Cortex of kidney (tissue), 1 donor: ENCODE data around the gene TMUB2.
"Not testable (repeated sequence)": the region's sequence is repeated elsewhere in the genome, so short reads cannot be mapped to it uniquely, and the experiment has no call there.

ENCODE experiments used
- DNase-seq: peaks from one replicate; lab custom pipeline; 2025; lab: John Stamatoyannopoulos, UW

Gene TMUB2

DNA sequence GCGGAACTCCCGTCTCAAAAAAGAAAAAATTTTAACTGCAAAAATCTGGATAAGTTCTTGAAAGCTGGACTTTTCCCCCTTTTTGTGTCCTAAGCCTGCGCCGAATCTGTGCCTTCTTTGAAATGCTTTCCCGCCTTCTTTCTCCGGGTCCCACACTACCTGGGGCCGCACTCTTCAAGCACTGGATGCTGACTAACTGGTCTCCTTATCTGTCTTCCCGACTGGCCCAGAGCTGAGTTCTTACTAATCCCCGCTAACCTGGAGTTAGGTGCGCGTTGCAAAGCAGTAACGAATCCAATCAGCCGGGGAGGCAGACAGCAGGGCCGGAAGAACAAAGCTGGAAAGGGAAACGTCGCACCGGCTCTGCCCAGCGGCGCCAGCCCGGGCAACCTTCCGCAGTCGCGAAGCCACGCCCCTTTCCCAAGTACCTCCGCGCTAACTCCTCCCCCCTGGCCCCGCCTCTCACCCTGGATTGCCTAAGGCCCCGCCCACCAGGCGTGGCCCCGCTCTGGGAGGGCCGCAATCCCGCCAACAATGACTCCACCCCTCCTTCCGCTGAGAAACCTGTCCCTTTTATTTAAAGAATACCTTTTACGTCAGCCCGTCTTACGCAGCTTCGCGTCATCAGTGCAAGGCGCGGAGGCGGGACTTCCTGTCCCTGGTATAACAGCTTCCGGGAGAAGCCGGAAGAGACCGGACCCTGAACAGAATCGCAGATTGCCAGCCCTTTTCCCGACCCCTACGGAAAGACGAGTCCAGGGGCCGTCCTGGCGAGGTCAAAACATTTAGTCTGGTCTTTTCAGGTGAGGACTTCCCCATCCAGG is at the start of gene TMUB2:
Gene TMUB2 (plus strand): TSS at position 666 of the 824 bp plus-strand sequence. CDS start 737 bp downstream, outside the sequence.
- no peak for DNase-seq

DNA sequence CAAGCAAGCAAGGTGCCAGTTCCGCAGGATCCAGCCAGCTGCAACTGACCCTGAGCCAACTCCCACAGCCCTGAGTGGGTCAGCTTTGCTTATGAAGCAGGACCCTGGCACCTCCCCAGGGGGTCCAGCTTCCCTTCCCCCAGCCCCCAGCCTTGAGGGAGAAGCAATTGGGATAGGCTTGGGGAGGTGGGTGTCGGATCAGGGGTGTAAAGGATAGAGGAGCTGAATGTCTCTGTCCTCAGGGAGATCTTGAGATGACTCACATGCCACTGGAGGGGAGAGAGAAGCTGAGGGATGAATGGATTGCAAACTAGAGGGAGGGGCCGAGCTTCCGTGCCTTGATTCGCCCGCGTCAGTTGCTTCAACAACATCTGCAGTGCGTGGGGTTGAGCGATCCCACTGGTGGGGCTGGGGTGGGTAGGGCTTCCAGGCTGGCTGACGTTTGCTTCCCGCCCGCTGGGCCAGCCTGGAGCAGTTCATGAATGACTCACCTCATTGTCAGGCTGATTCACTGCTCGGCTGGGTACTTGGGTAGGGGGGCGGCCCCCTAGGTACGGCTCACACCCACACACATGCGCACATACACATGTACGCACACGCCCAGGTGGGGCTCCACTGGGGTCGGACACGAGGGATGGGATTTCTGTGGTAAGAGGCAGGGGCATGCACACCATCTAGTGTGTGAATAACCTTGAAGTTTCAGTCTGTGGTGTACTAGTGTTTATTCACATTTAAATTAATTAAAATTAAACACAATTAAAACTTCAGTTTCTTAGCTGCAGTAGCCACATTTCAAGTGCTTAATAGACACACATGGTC is 48.7 kb upstream of the TMUB2 start:
- DNase-seq = no peak

DNA sequence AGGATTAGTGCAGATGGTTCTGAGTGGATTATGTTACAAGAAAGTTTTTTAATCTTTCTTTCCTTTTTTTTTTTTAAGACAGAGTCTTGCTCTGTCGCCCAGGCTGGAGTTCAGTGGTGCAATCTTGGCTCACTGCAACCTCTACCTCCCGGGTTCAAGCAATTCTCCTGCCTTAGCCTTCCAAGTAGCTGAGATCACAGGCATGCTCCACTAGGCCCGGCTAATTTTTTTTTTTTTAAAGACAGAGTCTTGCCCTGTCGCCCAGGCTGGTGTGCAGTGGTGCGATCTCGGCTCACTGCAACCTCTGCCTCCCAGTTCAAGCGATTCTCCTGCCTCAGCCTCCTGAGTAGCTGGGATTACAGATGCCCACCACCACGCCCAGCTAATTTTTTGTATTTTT is 42.9 kb upstream of the TMUB2 start:
- DNase-seq = not testable (repeated sequence)

DNA sequence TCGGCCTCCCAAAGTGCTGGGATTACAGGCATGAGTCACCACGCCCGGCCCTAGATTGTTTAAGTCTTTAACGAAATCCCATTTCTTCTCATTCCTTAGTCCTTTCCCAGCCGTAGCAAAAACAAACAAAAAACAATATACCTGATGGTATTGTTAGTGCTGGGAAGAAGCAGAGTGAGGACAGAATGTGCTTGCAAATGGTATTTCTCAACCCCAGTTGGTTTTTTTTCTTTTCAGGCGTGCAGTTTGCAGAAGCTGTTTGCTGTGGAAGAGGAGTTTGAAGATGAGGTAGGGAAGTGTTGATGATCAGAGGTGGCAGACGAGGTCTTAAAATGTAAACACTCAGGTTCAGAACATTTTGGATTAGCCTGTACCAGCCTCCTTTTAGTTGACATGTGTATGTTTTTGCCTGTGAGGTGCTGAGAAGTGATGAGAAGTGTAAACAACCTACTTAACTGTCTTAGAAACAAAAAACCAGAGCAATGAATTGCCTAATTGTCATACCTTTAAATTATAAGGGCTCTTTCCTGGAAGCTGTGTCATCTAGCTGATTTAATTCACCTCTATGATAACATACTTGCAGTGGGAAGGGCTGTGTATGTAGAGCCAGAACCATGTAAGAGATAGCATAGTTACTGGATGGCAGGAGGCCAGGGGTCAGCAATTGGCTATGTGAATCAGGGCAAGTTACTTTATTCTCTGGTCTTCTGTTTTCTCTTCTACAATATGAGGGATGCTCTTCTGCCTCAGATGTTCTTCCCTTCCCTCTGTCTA is 41.6 kb upstream of the TMUB2 start:
- DNase-seq = no peak

DNA sequence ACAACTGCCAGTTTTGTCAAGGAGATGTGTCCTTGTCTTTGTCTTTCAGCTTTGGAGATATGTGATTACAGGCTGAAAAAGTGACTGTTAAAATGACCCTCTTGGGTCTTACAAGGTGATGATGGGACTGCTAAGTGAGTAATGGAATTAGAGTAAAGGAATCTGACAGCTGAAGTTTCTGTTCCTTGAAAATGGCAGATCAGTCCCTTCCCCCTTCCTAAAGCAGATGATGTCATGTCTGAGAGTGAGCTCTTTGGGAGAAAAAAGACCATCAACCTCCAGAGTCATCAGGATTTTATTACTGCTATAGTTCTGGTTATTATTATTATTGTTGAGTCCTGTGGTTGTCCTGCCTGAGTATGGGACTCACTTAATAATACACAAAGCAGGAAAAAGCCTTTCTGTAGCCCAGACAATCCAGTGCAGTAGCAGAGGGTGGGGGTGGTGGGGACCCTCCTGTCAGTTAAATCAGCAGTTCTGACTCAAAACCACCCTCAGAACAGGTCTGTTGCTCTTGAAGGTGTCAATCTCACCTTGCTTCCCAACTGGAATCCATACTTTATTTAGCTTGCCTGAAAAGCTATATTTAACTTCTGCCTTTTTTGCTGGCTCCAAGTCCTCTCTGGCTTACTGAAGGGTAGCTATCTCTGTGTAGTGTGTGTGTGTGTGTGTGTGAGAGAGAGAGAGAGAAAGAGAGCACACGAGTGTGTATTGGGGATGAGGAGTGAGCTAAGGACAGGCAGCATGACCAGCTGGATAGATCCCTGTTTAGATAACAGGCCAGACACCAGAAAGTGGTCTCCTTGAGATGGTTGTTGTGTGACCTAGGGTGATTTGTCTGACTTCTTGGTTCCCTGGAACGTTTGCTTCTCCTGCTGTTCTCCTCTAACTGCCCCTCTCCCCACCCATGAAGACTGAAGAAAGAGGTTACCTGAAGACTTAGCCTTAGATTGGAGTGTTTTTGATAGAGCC is 40.1 kb upstream of the TMUB2 start:
- no peak for DNase-seq

DNA sequence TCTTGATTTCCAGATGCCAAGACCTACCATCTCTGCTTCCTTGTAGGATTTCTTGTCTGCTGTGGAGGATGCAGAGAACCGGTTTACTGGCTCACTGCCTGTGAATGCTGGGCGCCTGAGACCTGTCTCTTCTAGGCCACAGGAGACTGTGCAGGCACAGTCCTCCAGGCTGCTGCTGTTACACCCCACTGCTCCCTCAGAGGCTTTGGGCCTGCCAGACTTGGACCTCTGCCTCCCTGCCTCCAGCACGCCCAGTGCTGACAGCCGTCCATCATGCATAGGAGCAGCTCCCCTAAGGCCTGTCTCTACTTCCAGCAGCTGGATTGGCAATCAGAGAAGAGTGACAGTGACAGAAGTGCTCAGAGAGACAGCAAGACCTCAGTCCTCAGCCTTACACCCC is 39.0 kb upstream of the TMUB2 start:
- no peak for DNase-seq

DNA sequence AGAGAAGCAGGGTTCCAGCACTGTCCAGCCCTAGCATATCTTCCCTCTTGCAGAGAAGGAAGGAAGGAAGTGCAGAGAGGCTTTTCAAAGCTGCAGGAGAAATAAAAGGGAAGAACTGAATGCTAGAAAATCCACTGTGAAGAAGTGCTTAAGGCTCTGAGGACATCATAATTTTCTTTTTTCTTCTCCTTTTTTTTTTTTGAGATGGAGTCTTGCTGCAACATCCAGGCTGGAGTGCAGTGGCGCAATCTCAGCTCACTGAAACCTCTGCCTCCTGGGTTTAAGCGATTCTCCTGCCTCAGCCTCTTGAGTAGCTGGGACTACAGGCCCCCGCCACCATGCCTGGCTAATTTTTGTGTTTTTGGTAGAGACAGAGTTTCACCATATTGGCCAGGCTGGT is 37.7 kb upstream of the TMUB2 start:
- DNase-seq = not testable (repeated sequence)

DNA sequence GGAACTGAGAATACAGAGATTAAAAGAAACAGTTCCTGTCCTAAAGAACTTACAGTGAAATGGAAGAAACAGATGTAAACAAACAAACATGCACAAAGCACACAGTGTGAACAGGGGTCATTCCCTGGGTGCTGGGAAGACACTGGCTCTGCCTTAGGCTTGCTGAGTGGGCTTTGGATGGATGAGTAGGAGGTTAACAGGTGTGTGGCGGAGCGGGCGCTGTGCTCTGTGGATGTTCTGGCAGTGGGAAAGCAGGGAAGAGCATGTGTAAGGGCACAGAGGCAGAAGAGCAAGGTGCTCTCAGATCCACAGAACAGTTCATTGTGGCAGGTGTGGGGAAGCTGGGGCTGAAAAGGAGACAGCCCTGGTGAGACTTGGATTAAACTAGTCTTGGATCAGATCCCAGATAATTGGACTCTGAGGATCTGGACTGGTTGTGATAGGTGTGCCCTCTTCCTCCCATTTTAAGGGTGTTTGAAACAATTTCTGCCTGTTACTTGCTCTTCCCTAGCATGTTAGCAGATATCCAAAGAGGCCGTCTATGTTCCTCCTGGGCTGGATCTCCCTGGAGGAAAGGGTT is 36.9 kb upstream of the TMUB2 start:
- no peak for DNase-seq

DNA sequence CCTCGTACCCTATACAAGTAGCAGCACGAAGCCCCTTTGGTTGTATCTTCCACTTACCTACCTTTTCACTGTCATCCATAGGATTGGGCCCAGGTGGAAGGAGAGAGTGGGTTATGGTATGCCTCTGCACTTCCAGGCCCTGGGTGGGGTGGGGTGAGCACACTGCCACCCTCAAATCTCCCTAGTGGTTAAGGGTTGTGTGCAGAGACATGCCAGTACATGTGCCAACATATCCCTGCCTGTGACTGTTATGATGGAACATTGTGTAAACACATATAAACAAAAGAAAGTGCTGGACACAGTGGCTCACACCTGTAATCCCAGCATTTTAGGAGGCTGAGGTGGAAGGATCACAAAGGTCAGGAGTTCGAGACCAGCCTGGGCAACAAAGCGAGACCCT is 33.9 kb upstream of the TMUB2 start:
- DNase-seq = no peak

DNA sequence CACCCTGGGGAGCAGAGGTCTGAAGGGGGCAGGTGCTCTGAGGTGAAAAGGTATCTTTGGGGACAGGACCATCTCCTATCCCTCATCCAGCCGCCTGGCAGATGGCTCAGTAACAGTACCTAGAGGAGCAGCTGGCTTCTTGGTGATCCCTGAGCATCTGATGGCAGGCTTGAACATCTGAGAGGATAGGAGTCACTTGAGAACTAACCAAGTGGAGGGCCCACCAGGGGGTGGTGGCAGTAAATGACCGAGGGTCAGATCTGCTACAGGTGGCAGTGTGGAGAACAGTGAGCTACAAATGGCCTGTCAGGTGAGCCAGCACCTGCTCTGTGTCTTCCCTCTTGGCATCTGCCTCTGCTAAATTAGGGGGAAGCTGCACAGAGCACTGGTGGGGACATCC is 31.3 kb upstream of the TMUB2 start:
- no peak for DNase-seq

DNA sequence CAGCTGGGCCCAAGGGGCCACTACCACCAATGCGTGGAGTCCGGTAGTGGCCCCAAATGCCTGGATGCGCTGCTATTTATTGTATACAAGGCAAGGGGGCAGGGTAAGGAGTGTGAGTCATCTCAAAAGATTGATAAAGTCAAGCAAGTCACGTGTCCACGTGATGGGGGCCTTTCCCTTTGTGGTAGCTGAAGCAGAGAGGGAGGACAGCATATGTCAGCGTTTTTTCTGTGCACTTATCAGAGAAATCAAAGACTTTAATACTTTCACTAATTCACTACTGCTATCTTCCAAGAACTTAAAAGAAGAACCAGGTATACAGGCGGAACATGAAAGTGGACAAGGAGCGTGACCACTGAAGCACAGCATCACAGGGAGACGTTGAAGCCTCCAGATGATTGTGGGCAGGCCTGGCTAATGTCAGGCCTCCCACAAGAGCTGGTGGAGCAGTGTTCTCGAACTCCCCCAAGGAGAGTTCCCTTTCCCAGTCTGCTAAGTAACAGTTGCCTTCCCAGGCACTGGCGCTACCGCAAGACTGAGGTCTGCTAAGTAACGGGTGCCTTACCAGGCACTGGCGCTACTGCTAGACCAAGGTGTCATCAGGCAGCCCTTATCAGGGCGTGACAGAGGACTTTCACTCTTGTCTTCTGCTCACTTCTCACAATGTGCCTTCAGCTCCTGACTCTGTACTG is 27.1 kb upstream of the TMUB2 start:
- DNase-seq = no peak

DNA sequence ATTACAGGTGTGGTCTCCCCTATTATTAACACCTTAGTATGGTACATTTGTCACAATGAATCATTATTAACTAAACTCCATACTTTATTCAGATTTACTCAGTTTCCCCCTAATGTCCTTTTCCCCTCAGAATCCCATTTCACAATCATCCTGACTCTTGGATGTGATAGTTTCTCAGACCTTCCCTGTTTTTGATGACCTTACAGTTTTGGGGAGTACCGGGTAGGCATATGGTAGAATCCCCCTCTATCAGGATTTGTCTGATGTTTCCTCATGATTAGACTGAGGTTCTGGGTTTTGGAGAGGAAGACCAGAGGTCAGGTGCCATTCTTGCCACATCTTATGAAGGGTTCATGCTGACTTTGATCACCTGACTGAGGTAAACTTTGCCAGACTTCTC is 22.3 kb upstream of the TMUB2 start:
- no peak for DNase-seq

DNA sequence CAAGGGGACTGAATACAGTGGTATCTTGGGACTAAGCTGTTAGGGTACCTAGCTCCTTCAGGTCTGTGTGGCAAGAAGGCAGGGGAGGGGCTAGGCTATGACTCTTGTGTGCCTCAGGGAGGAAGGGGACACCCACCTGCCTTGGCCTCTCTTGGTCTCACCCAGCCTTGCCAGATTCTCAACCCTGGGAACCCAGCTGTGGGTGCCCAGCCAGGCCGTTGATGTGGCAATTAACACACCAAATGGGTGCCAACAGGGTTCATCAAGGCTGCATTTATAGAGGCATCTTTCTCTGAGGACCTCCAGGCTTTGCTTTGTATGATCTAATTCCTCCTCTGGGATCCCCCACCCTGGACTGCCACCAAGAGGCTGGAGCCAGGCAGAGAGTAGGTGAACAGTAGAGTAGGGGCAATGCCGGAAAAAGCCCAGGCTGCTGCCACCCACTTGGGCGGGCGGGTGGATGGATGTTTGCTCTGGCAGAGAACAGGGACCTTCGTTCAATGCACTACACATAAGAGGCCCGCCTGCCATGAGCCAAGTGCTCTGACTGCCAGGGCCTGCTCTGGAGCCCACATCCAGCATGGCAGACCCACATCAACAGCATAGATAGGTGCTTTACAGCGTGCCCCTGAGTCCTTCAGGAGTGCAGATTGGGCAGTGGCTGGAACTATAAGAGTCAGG is 19.5 kb upstream of the TMUB2 start:
- no peak for DNase-seq

DNA sequence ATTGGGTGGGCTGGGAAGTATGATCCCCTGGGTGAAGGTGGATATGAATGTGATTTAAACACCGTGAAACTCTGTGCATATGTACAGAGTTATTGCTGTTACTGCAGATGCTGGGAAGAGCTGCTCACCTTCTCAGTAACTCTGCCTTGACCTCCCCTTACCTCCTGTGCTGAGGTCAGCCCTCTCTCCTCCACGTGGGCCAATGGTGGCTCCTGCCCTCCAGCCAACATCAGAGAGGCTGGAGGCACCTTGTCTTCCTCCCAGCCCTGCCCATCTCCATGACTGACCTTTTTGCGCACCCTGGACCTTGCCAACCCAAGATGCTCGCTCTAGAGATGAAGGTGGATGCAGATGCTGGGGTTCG is 16.7 kb upstream of the TMUB2 start:
- DNase-seq = no peak

DNA sequence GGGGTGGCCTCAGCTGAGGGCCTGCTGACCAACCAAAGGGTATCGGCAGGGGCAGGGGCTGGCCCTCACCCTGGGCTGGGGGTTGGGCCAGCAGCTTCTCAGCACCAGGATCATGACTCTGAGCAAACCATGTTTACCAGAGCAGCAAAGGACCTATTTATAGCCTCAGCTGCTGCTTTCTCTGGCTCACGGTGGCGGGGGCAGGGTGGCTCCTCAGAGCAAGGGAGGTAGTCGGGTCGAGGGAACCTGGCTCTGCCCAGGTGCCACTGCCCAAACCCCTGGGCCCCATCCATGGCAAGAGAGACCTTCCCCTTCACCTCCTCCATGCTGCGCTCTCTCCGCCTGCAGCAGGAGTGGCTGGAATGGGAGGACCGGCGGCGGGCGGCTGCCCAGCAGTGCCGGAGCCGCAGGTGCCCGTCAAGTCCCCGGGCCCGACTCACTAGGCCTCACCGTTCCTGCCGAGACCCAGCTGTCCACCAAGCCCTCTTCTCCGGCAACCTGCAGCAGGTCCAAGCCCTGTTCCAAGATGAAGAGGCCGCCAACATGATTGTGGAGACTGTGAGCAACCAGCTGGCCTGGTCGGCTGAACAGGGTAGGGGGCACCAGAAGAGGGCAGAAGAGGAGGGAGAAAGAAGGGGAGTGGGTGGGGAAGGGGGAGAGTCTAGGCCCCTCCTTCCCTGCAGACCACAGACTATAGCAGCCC is 16.1 kb upstream of the TMUB2 start, which contains the start of gene ASB16:
Gene ASB16 (plus strand): TSS at position 206 of the 703 bp plus-strand sequence. CDS start 86 bp downstream, at position 292.
- no peak for DNase-seq

DNA sequence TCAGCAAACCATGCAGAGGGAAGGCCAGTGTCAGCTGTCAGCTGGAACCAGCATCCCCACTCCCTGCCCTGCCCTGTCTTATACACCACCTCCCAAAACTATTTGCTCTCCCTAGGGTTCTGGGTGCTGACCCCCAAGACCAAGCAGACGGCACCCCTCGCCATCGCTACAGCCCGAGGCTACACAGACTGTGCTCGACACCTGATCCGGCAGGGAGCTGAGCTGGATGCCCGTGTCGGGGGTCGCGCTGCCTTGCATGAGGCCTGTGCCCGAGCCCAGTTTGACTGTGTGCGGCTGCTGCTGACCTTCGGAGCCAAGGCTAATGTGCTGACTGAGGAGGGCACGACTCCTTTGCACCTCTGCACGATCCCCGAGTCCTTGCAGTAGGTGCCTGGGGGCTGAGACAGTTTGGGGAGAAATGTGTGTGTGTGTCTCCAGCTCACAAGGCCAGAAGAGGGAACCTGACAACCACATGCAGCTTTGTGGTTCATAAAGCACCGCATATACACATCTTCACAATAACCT is 14.8 kb upstream of the TMUB2 start:
- no peak for DNase-seq

DNA sequence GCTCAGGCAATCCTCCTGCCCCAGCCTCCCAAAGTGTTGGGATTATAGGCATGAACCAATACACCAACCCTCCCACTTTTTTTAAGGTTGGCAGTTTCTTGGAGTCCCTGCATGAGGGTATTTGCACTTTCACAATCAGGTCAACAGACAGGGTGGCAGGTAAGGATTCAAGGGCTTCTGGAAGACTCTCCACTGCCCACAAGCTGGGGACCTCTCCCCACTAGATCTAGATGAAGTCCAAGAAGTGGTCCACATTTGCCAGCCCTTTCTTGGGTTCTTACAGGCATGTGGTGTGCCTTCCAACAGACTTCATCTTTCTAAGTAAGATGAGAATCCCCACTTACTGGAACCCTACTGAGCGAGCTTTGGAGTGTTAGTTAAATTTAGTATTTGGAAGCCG is 12.3 kb upstream of the TMUB2 start:
- DNase-seq = no peak

DNA sequence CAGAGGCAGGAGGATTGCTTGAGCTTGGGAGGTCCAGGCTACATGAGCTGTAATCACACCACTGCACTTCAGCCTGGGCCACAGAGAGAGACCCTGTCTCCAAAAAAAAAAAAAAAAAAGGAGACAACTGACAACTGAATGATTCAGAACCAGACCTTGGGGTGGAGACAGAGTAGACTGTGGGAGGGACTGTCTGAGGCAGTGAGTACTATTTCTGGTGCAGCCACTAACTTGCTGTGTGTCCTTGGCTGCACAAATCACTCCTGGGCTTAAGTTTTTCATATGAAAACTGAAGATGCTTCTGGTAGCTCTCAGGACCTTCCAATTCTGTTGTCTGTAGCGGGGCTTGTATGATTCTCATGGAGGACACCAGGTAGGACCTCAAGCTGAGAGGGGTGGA is 10.5 kb upstream of the TMUB2 start:
- DNase-seq = no peak
